K562 (cell line): ENCODE data around the gene ARID3A.

Experiments
- BHLHE40 ChIP-seq: IDR thresholded peaks from 2 replicates; pipeline ENCODE4 v1.6.1; 2011; ENCODE audit warnings: low read length, improper control_type of control experiment
- CHD4 ChIP-seq: fragments of 200-600 bp; sonication (generic); IDR thresholded peaks from 3 replicates; pipeline ENCODE4 v1.6.1; 2012; ENCODE audit warnings: low read depth, mild to moderate bottlenecking, mixed read lengths, low read length, inconsistent platforms; ENCODE audit not compliant: insufficient read depth, insufficient replicate concordance, poor library complexity, severe bottlenecking
- MYC ChIP-seq, 2 experiments: fragments of 250-450 bp in 1 of 2; sonication (Bioruptor Pico) in 1 of 2; IDR thresholded peaks; 2 replicates each; pipeline versions ENCODE4 v1.5.1 to v1.6.1; 2012 to 2021; ENCODE audit warnings: low read depth in 2 of 2, borderline replicate concordance in 1 of 2, improper control_type of control experiment in 1 of 2, low read length in 1 of 2, mild to moderate bottlenecking in 1 of 2, moderate library complexity in 1 of 2
- NUFIP1 ChIP-seq: fragments of 450-650 bp; IDR thresholded peaks from 2 replicates; pipeline ENCODE4 v1.6.1; 2018; ENCODE audit not compliant: partially characterized antibody
- RBM22 ChIP-seq: fragments of 200-400 bp; formaldehyde crosslinking; IDR thresholded peaks from 2 replicates; pipeline ENCODE4 v1.6.1; 2018; ENCODE audit warnings: low read length, low read depth; ENCODE audit not compliant: poor library complexity, severe bottlenecking
- SP2 ChIP-seq: IDR thresholded peaks from 2 replicates; pipeline ENCODE4 v1.6.1; 2011; ENCODE audit warnings: mild to moderate bottlenecking, low read depth, low read length, moderate library complexity; ENCODE audit not compliant: poor library complexity, severe bottlenecking; ENCODE audit errors: extremely low read depth
- TAF1 ChIP-seq: IDR thresholded peaks from 2 replicates; pipeline ENCODE4 v1.6.1; 2011; ENCODE audit warnings: mild to moderate bottlenecking, low read length, moderate library complexity; ENCODE audit not compliant: insufficient read depth, control insufficient read depth, severe bottlenecking; ENCODE audit errors: extremely low read depth
- ZNF212 ChIP-seq: fragments of 450-650 bp; formaldehyde crosslinking; IDR thresholded peaks from 2 replicates; pipeline ENCODE4 v1.4.0; 2020; ENCODE audit warnings: mild to moderate bottlenecking
- TF ChIP-seq, protein P1 (sequence below): sonication (generic); formaldehyde crosslinking; IDR thresholded peaks from 2 replicates; pipeline ENCODE4 v1.5.0; 2020; ENCODE audit warnings: missing genetic modification reagents
- TF ChIP-seq, protein P2 (sequence below), 3 experiments: IDR thresholded peaks in 2 of 3; conservative IDR thresholded peaks in 1 of 3; 2 replicates each; pipeline ENCODE4 v1.5.1; 2011 to 2012; ENCODE audit warnings: low read length in 3 of 3, mild to moderate bottlenecking in 3 of 3, control low read depth in 2 of 3, improper control_type of control experiment in 1 of 3, inconsistent platforms in 1 of 3, low read depth in 1 of 3, mixed read lengths in 1 of 3, moderate library complexity in 1 of 3; ENCODE audit not compliant: insufficient read depth in 2 of 3

DNA sequence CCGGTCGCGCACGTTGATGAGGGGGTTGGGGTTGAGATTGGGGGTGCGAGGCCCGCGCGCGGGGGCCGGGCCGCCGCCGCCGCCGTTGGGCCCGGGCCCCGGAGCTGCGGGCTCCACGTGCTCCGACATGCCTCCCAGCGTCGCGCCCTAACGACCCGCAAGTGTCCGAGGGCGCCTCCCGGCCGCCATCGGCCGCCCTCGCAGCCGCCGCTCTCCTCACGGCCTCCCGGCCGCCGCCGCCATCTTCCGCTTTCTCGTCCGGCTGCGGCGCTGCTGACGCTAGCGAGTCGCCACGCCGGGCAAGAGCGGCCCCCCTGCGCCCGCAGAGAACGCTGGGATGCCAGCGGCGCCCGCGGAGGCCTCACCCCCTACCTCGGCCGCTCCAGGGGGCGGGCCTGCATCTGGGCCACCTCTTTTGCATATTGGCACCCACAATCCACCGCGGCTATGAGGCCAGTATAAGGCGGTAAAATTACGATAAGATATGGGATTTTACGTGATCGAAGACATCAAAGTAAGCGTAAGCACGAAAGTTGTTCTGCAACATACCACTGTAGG lies 95.1 kb downstream of the ARID3A start, which contains the start of gene TMEM259:
- TF ChIP-seq SP2 = peak; percentile 88
- no peak for TF ChIP-seq BHLHE40
- TF ChIP-seq RBM22 = no peak
- peak; percentile 60 for TF ChIP-seq MYC (IDR thresholded peaks at IDR 0.05; ENCODE audit: low read depth, low read length)
- TF ChIP-seq MYC (CRISPR knock-in tag; IDR thresholded peaks at IDR 0.05; ENCODE audit: borderline replicate concordance, low read depth) = no peak
- TF ChIP-seq TAF1 = peak; percentile 98
- TF ChIP-seq, protein P1, sequence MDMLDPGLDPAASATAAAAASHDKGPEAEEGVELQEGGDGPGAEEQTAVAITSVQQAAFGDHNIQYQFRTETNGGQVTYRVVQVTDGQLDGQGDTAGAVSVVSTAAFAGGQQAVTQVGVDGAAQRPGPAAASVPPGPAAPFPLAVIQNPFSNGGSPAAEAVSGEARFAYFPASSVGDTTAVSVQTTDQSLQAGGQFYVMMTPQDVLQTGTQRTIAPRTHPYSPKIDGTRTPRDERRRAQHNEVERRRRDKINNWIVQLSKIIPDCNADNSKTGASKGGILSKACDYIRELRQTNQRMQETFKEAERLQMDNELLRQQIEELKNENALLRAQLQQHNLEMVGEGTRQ (CRISPR knock-in tag) = no peak
- TF ChIP-seq ZNF212 (CRISPR knock-in tag) = no peak
- TF ChIP-seq NUFIP1 = no peak
- TF ChIP-seq, protein P2, sequence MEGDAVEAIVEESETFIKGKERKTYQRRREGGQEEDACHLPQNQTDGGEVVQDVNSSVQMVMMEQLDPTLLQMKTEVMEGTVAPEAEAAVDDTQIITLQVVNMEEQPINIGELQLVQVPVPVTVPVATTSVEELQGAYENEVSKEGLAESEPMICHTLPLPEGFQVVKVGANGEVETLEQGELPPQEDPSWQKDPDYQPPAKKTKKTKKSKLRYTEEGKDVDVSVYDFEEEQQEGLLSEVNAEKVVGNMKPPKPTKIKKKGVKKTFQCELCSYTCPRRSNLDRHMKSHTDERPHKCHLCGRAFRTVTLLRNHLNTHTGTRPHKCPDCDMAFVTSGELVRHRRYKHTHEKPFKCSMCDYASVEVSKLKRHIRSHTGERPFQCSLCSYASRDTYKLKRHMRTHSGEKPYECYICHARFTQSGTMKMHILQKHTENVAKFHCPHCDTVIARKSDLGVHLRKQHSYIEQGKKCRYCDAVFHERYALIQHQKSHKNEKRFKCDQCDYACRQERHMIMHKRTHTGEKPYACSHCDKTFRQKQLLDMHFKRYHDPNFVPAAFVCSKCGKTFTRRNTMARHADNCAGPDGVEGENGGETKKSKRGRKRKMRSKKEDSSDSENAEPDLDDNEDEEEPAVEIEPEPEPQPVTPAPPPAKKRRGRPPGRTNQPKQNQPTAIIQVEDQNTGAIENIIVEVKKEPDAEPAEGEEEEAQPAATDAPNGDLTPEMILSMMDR (IDR thresholded peaks at IDR 0.05 in 2 of 3, conservative IDR thresholded peaks at IDR 0.05 in 1 of 3; ENCODE audit: insufficient read depth in 2 of 3, low read depth in 1 of 3, low read length in 3 of 3) = no peak
- no peak for TF ChIP-seq CHD4
